ENCODE measurements around the gene TCERG1L. TPM values are rescaled to one million over a fixed set of nuclear protein-coding genes. Genes with fewer than 3 reads are reported as not detected.

Gene TCERG1L
- total RNA-seq, 2 donors from 2014 or later, result 0.45 to 0.68 TPM

GRCh38 chr10:131099028-131099726, 212.3 kb downstream of the TCERG1L start:
- no peak for DNase-seq (ENCODE audit: low spot score in 2 of 2)
- Mint-ChIP-seq H3K36me3 (no peaks in the 10 kb centered on the region), H3K9me3 (no peaks in the 10 kb centered on the region), H3K27ac (no peak overlapping the region)
- ATAC-seq, result no peak

- DNase-seq (ENCODE audit: low spot score in 2 of 2) (no peak), ATAC-seq (no peak)
- Mint-ChIP-seq H3K27ac (no peak overlapping the region), H3K9me3 (no peaks in the 10 kb centered on the region), H3K36me3 (no peaks in the 10 kb centered on the region)
Observed at GRCh38 chr10:131098416-131098952, 213.0 kb downstream of the TCERG1L start.

DNA sequence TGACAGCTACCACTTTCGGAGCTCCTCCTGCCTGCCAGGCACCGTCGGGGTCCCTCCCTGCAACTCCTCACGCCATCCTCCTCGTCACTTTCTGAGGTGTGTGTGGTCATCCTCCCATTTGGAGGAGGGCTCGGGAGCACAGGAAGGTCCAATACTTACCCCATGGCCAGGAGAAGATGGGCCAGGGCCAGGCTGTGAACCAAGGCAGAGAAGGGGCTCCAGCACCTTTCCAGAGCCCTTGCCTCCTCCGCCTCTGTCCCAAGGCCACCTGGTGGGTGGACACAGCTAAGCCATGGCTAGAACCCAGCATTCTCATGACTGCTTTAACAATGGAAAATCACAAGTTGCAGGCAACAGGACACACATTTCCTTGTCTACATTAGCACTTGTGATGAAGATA, 215.5 kb downstream of the TCERG1L start:
- ATAC-seq, result no peak
- H3K36me3 Mint-ChIP-seq, result no peaks in the 10 kb centered on the region
- H3K27ac Mint-ChIP-seq, result peak overlapping the region in 1 of 2 donors; percentile 10

GRCh38 chr10:131095313-131095580, 216.3 kb downstream of the TCERG1L start:
- no peaks in the 10 kb centered on the region for H3K36me3 Mint-ChIP-seq
- H3K9me3 Mint-ChIP-seq, result no peaks in the 10 kb centered on the region
- ATAC-seq (peak in 1 of 2 donors; percentile 18), DNase-seq (ENCODE audit: low spot score in 2 of 2) (no peak)
- no peak overlapping the region for H3K27ac Mint-ChIP-seq

More for the DNA sequence above, 215.5 kb downstream of the TCERG1L start:
- H3K9me3 Mint-ChIP-seq, result no peaks in the 10 kb centered on the region
- no peak for DNase-seq (ENCODE audit: low spot score in 2 of 2)

DNA sequence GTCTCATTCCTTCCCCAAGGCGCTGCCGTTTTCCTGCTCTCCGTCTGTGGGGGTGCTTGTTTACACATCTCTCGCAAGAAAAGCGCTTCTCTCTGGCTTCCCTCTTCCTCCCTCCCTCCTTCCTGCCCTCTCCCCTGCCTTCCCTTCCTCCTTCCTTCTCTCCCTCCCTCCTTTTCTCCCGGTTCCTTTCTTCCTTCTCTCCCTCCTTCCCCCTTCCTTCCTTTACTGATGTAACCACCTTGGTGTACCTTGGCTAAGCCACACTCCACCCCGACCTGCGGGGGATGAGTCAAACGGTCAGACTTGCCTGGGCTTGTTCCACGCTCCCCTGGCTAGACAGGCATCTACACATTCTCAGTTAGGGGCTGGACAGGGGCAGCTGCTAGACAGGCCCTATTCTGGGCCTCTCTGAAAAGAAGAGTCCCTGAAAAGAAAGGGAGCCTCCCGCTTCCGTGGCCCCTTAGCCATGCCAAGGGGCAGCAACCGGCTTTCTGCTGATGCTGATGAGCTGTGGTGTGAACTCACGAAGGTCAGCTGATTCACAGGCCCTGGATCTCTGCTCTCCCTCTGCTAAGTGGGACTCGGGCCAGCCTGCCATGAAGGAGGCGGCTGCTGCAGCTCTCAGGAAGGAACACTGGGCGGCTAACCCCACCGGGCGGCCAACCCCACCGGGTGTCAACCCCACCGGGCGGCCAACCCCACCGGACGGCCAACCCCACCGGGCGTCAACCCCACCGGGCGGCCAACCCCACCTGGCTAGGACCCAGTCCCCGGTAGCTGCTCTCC, 216.8 kb downstream of the TCERG1L start:
- no peak for DNase-seq (ENCODE audit: low spot score in 2 of 2)
- Mint-ChIP-seq H3K9me3 (no peaks in the 10 kb centered on the region), H3K36me3 (no peaks in the 10 kb centered on the region), H3K27ac (peak overlapping the region; percentile 72 to 84)
- peak in 1 of 2 donors; percentile 83 for ATAC-seq

DNA sequence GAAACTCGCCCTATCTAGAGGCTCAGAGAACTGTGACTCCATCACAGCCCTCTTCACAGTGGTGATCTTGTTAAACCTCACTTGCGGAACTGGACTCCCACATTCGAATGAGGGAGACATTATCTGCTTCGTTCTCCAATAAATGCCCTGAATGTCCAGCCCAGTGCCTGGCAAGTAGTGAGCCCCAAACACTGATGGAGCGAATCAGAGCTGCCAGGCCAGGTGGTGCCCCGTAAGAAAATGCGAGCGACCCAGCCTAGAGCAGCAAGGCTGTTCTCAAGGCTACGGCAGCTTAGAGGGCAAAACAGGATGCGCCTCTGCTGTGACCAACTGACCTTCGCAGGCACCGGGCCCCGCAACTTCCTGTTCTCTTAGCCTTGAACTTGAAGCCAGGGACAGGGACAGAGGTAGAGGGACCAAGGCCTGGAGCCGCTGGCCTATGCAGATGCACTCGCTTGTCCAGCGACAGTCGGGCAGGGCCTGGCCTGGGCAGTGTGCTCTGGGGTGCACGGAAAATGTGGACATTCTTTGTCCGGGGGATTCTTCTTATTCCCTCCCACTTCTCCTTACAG, 217.6 kb downstream of the TCERG1L start:
- ATAC-seq, result no peak
- Mint-ChIP-seq H3K27ac (peak overlapping the region in 1 of 2 donors; percentile 84), H3K9me3 (no peaks in the 10 kb centered on the region), H3K36me3 (no peaks in the 10 kb centered on the region)
- DNase-seq (ENCODE audit: low spot score in 2 of 2), result no peak

- DNase-seq (ENCODE audit: low spot score in 2 of 2), result no peak
- Mint-ChIP-seq H3K27ac (peak overlapping the region in 1 of 2 donors; percentile 84), H3K36me3 (no peaks in the 10 kb centered on the region), H3K9me3 (no peaks in the 10 kb centered on the region)
- ATAC-seq, result no peak
Observed at GRCh38 chr10:131093346-131093745, 218.2 kb downstream of the TCERG1L start.

- H3K27ac Mint-ChIP-seq, result peak overlapping the region in 1 of 2 donors; percentile 84
- no peak for ATAC-seq
- no peaks in the 10 kb centered on the region for H3K9me3 Mint-ChIP-seq
- H3K36me3 Mint-ChIP-seq, result no peaks in the 10 kb centered on the region
- DNase-seq (ENCODE audit: low spot score in 2 of 2), result no peak
Observed at GRCh38 chr10:131092876-131093275, 218.6 kb downstream of the TCERG1L start.

GRCh38 chr10:131092386-131092785, 219.1 kb downstream of the TCERG1L start:
- ATAC-seq (no peak), DNase-seq (ENCODE audit: low spot score in 2 of 2) (no peak)
- Mint-ChIP-seq H3K36me3 (no peaks in the 10 kb centered on the region), H3K9me3 (no peaks in the 10 kb centered on the region), H3K27ac (no peak overlapping the region)

- Mint-ChIP-seq H3K9me3 (no peaks in the 10 kb centered on the region), H3K36me3 (no peaks in the 10 kb centered on the region), H3K27ac (no peak overlapping the region)
- ATAC-seq (no peak), DNase-seq (ENCODE audit: low spot score in 2 of 2) (no peak)
Observed at GRCh38 chr10:131091682-131092081, 219.8 kb downstream of the TCERG1L start.

- H3K36me3 Mint-ChIP-seq, result no peaks in the 10 kb centered on the region
- ATAC-seq, result peak in 1 of 2 donors; percentile 28
- H3K9me3 Mint-ChIP-seq, result no peaks in the 10 kb centered on the region
- DNase-seq (ENCODE audit: low spot score in 2 of 2), result no peak
- H3K27ac Mint-ChIP-seq, result no peak overlapping the region
Observed at GRCh38 chr10:131090761-131091661, 220.5 kb downstream of the TCERG1L start.

DNA sequence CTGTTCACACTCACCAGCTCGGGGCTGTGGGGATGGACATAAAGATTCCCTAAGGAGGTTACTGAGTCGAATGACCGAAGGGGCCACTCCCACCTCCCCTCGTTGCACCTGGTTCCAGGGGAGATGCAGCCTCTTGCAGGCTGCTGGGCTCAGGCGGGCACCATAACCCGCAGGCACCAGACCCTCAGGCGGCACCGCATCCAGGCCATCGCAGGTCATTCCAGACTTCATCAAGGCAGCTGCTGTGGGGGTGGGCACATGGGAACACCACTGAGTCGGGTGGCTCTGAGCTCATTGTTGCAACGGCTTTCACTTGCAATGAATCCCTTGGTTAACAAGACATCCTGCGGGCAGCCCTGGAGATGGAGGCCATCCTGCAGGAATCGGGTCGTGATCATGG, 221.7 kb downstream of the TCERG1L start:
- Mint-ChIP-seq H3K27ac (no peak overlapping the region), H3K36me3 (peaks cover 0 to 4% of the 10 kb centered on the region in 2 donors), H3K9me3 (no peaks in the 10 kb centered on the region)
- ATAC-seq (no peak), DNase-seq (ENCODE audit: low spot score in 2 of 2) (no peak)

DNA sequence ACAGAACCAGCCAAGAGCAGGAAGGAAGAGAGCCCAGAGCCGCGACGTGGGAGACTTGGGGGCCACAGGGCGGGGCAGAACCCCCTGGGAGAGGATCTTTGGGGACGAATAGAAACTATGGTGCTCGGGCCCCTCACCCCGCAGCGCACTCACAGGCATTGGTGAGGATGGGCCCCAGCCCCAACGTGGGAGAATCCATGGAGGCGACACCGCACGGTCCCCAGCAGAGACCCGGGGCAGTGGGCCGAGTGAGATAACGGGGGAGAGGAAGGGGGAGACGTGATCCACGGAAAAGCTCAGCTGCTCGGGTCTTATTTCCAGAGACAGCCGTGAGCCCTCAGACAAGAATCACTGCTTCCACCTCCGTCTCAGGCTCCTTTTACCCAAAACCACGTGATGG, 222.4 kb downstream of the TCERG1L start:
- no peak overlapping the region for H3K27ac Mint-ChIP-seq
- peaks cover 0 to 4% of the 10 kb centered on the region in 2 donors for H3K36me3 Mint-ChIP-seq
- H3K9me3 Mint-ChIP-seq, result no peaks in the 10 kb centered on the region
- ATAC-seq, result no peak
- DNase-seq (ENCODE audit: low spot score in 2 of 2), result no peak

GRCh38 chr10:131088619-131089018, 222.9 kb downstream of the TCERG1L start:
- Mint-ChIP-seq H3K27ac (no peak overlapping the region), H3K36me3 (peaks cover 0 to 4% of the 10 kb centered on the region in 2 donors), H3K9me3 (no peaks in the 10 kb centered on the region)
- ATAC-seq (no peak), DNase-seq (ENCODE audit: low spot score in 2 of 2) (no peak)

- H3K27ac Mint-ChIP-seq, result no peak overlapping the region
- ATAC-seq (no peak), DNase-seq (ENCODE audit: low spot score in 2 of 2) (no peak)
- H3K36me3 Mint-ChIP-seq, result peaks cover 0 to 4% of the 10 kb centered on the region in 2 donors
- no peaks in the 10 kb centered on the region for H3K9me3 Mint-ChIP-seq
Observed at GRCh38 chr10:131087464-131088215, 223.9 kb downstream of the TCERG1L start.

GRCh38 chr10:131086511-131086910, 225.0 kb downstream of the TCERG1L start:
- Mint-ChIP-seq H3K27ac (no peak overlapping the region), H3K36me3 (peaks cover 0 to 4% of the 10 kb centered on the region in 2 donors), H3K9me3 (no peaks in the 10 kb centered on the region)
- DNase-seq (ENCODE audit: low spot score in 2 of 2) (no peak), ATAC-seq (no peak)
